ENCODE measurements around the gene JPH3.

- TF ChIP-seq CTCF (IDR thresholded peaks at IDR 0.05 in 2 of 3, conservative IDR thresholded peaks at IDR 0.05 in 1 of 3; ENCODE audit: control insufficient read depth in 2 of 3, extremely low read depth in 1 of 3, insufficient read depth in 1 of 3, low read depth in 3 of 3, low read length in 3 of 3), result no peak
- TF ChIP-seq IKZF1 (conservative IDR thresholded peaks at IDR 0.05), result no peak
- no peak for TF ChIP-seq SPI1 (IDR thresholded peaks at IDR 0.05; ENCODE audit: borderline replicate concordance, insufficient read depth, low read depth, low read length)
- TF ChIP-seq POLR2AphosphoS5 (IDR thresholded peaks at IDR 0.05; ENCODE audit: low read length), result no peak
Observed at GRCh38 chr16:87583453-87584131, 18.7 kb upstream of the JPH3 start.

Data from GM12878 (cell line).